Prostate gland (tissue), 2 donors: Measurements from ENCODE around the gene NACC1. TPM values are rescaled to one million over a fixed set of nuclear protein-coding genes. Genes with fewer than 3 reads are reported as not detected.
A peak's percentile ranks its signal among the peaks of the same experiment; 100 is the strongest.

Experiments
- DNase-seq: peaks from one replicate; pipeline ENCODE4 v3.0.0-alpha.2; 2019; ENCODE audit warnings: low spot score
- H3K27ac ChIP-seq, 2 donors: fragments of 200-600 bp; sonication (generic); 2 replicates each; pipeline ENCODE4 v1.5.1; 2017 to 2019
- H3K27me3 ChIP-seq: fragments of 200-600 bp; sonication (generic); replicated peaks from 2 replicates; pipeline ENCODE4 v1.5.1; 2019; ENCODE audit not compliant: insufficient read depth
- H3K36me3 ChIP-seq, 2 donors: fragments of 200-600 bp; sonication (generic); 1 replicate in 1 of 2; 2 replicates in 1 of 2; pipeline versions ENCODE4 v1.5.1 to v1.8.1; 2017 to 2019
- H3K4me1 ChIP-seq: fragments of 200-600 bp; sonication (generic); replicated peaks from 2 replicates; pipeline ENCODE4 v1.5.1; 2019
- H3K4me3 ChIP-seq, 2 donors: fragments of 200-600 bp; sonication (generic); 2 replicates each; pipeline ENCODE4 v1.5.1; 2017 to 2019
- H3K9me3 ChIP-seq: fragments of 200-600 bp; sonication (generic); 2 replicates; pipeline ENCODE4 v1.5.1; 2017
- POLR2A ChIP-seq: fragments of 450-650 bp; IDR thresholded peaks from one replicate; pipeline ENCODE4 v1.6.1; 2016; ENCODE audit warnings: antibody characterized with exemption, mild to moderate bottlenecking
- POLR2AphosphoS5 ChIP-seq: sonication (generic); formaldehyde crosslinking; IDR thresholded peaks from one replicate; pipeline ENCODE4 v1.6.1; 2017; ENCODE audit warnings: antibody characterized with exemption
- WGBS: methylation state at CpG from one replicate; pipeline ENCODE4 v1.1.5; 2018; 5-methylcytosine and 5-hydroxymethylcytosine counted together
- intact Hi-C: fragments of 100-400 bp; cut with DNase I; formaldehyde crosslinking; loops from one replicate; pipeline ENCODE4 v1.14.2; 2022
- total RNA-seq, 2 donors: library from RNA; depleted of rRNA; stranded (reverse); fragments of >200 nt; gene quantifications; one replicate each; pipeline ENCODE4 v1.1.0, GENCODE V29; 2016
- TF ChIP-seq, protein P1 (sequence below), 4 experiments: fragments of 200-600 bp in 2 of 4; fragments of 450-650 bp in 2 of 4; sonication (generic) in 2 of 4; IDR thresholded peaks; 1 replicate in 3 of 4; 2 replicates in 1 of 4; pipeline ENCODE4 v1.5.1; 2016 to 2019; ENCODE audit warnings: antibody characterized with exemption in 4 of 4, mild to moderate bottlenecking in 2 of 4, moderate library complexity in 2 of 4

The NACC1 gene
- total RNA-seq, 2 donors from 2014 or later = 52.4 to 91.9 TPM

DNA sequence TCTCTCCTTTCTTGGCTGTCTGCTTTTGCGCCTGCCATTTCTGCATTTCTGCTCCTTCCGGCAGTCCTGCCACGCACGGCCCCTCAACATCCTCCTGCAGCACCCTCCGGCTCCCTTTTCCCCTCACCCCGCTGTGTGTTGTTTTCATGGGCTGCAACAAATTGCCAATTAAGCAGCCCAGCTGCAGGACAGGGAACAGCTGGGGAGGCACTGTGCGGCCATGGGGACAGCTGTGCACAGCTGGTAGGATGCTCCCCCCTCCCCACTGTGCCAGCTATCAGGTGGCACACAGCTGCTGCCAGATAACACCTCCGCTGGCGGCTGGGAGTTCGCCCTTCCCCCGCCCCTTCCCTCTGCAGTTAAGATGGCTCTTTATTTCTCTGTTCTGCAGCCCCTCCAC, 40.8 kb upstream of the NACC1 start:
- H3K27ac ChIP-seq = peak overlapping the region; percentile 74 to 79
- intact Hi-C loops = no loop called here
- no peak for TF ChIP-seq POLR2A
- TF ChIP-seq, protein P1, sequence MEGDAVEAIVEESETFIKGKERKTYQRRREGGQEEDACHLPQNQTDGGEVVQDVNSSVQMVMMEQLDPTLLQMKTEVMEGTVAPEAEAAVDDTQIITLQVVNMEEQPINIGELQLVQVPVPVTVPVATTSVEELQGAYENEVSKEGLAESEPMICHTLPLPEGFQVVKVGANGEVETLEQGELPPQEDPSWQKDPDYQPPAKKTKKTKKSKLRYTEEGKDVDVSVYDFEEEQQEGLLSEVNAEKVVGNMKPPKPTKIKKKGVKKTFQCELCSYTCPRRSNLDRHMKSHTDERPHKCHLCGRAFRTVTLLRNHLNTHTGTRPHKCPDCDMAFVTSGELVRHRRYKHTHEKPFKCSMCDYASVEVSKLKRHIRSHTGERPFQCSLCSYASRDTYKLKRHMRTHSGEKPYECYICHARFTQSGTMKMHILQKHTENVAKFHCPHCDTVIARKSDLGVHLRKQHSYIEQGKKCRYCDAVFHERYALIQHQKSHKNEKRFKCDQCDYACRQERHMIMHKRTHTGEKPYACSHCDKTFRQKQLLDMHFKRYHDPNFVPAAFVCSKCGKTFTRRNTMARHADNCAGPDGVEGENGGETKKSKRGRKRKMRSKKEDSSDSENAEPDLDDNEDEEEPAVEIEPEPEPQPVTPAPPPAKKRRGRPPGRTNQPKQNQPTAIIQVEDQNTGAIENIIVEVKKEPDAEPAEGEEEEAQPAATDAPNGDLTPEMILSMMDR (IDR thresholded peaks at IDR 0.05) = no peak
- TF ChIP-seq POLR2AphosphoS5 = no peak

DNA sequence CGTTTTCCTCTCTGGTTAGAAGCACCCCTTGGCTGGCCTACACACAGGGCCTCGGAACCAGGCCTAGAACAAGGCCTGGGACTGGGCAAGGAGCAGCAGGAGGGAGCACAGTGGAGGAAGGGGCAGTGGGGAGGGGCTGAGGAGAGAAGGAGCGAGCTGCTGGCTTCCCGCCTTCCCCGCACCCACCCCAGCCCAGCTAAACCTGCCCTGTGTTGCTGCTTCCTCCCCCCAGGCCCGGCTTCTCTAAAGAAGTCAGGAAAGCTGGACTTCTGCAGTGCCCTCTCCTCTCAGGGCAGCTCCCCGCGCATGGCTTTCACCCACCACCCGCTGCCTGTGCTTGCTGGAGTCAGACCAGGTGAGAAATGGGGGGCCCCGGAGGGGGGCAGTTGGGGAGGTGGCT, 39.7 kb upstream of the NACC1 start:
- intact Hi-C loops = no loop called here
- no peak for TF ChIP-seq POLR2A
- no peak for TF ChIP-seq POLR2AphosphoS5
- TF ChIP-seq, protein P1 (IDR thresholded peaks at IDR 0.05) = no peak
- WGBS = 37% methylated on average over 10 of the region's 10 CpGs
- Histone ChIP-seq H3K9me3 (no peaks in the 10 kb centered on the region), H3K36me3 (peaks cover 12 to 15% of the 10 kb centered on the region in 2 donors), H3K27me3 (no peaks in the 10 kb centered on the region), H3K27ac (peak overlapping the region; percentile 74 to 79), H3K4me1 (peaks cover 36% of the 10 kb centered on the region), H3K4me3 (no peak overlapping the region)
- DNase-seq = no peak

More for the DNA sequence above, 40.8 kb upstream of the NACC1 start:
- no peak for DNase-seq
- peaks cover 10 to 17% of the 10 kb centered on the region in 2 donors for H3K36me3 ChIP-seq
- 31% methylated on average over 11 of the region's 11 CpGs for WGBS
- no peaks in the 10 kb centered on the region for H3K27me3 ChIP-seq
- peaks cover 36% of the 10 kb centered on the region for H3K4me1 ChIP-seq
- no peak overlapping the region for H3K4me3 ChIP-seq
- H3K9me3 ChIP-seq = no peaks in the 10 kb centered on the region

DNA sequence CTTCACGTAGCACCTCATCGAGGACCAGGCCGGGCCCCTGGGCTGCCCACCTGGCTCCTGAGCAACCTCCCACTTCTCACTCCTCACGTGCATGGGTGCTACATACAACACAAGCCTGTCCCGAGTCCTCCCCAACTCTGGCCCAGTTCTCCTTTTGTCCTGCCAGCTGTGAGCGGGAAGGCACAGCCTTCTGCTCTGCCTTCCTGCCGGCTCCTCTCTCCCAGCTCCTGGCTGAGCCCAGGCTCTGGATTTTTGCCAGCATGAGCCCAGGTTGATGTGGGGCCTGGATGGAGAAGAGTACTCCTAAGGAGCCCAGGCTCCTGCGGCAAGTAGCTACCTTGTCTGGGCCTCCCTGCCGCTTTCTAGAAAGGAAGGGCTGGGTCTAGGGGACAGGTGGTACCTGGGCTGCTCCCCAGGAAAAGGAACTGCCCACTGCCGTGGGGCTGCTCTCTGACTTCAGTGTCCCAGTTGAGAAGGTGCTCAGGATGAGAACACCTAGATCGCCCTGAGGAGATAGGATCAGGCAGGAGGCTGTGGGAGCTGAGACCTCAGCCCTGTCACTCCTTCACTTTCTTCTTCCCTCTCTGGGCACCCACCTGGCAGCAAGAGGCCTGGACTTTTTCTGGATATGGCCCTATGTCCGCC, 39.0 kb upstream of the NACC1 start:
- peak overlapping the region; percentile 74 to 79 for H3K27ac ChIP-seq
- no peak overlapping the region for H3K4me3 ChIP-seq
- TF ChIP-seq POLR2AphosphoS5 (no peak), POLR2A (no peak)
- TF ChIP-seq, protein P1 (IDR thresholded peaks at IDR 0.05) = no peak
- WGBS = 31% methylated on average over 12 of the region's 12 CpGs
- peak; percentile 60 for DNase-seq
- H3K9me3 ChIP-seq = no peaks in the 10 kb centered on the region
- no peaks in the 10 kb centered on the region for H3K27me3 ChIP-seq
- intact Hi-C loops = no loop called here
- peaks cover 5 to 9% of the 10 kb centered on the region in 2 donors for H3K36me3 ChIP-seq
- peaks cover 36% of the 10 kb centered on the region for H3K4me1 ChIP-seq

DNA sequence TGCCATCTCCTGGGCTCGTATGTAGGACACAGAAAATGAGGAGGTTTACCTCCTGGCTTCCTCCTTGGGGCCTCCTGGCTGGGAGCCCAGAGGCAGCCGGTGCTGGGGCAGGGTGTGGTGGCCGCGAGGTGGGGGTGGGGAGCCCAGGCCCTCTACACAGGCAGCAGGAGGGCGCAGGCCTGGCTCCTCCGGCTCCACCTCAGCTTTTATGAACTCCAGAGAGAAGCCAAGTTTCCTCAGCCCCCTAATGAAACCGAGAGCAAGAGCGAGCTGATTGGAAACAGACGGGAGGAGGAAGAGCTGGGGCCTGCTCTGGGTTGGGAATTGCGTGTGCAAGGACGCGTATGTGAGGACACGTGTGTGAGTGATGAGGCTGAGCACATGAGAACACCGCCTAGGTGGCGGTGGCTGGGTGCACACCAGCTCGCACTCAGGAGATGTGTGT, 38.5 kb upstream of the NACC1 start:
- Histone ChIP-seq H3K4me1 (peaks cover 36% of the 10 kb centered on the region), H3K27me3 (no peaks in the 10 kb centered on the region), H3K9me3 (no peaks in the 10 kb centered on the region), H3K36me3 (peaks cover 3 to 6% of the 10 kb centered on the region in 2 donors), H3K27ac (peak overlapping the region; percentile 74 to 79), H3K4me3 (no peak overlapping the region)
- intact Hi-C loops = no loop called here
- no peak for DNase-seq
- TF ChIP-seq POLR2AphosphoS5 (no peak), POLR2A (no peak)
- TF ChIP-seq, protein P1 (IDR thresholded peaks at IDR 0.05) = no peak
- 30% methylated on average over 16 of the region's 16 CpGs for whole genome bisulfite sequencing
